ENCODE measurements around the gene ZNF740.

The ZNF740 gene

DNA sequence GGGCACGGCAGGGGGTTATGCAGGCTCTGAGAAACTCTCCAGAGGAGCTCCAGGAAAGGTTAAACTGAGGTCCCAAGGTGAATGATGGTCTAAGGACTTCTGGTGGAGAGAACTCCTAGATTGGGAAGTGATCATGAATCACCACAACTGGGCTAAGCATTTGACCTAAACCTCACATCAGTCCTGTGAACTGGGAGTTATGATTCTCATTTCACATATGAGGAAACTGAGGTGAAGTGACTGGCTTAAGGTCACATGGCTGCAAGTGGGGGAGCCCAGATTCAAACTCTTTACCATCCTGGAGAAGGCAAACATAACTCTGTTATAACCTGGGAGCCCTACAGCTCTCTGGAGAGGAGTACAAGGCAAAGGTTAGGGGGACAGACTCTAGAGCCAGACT, 47.3 kb downstream of the ZNF740 start:
- no peak for DNase-seq

DNA sequence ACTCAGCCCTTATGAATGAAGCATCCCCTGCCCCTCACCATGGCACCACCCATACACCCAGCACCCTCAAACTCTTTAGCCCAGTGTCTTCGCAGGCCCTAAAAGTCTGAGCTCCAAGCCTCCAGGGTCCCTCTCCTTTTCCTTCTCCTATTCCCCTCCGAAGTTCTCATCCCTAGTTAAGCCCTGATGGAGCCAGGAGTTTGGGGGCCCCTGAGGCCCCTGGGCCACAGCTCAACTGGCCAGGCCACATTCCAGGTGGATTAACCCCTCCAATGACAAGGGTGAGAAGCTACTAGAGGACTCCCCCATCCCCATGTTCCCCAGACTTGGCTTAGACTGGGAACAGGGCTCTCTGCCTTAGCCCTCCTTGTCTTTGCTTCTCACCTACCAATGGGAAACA, 48.9 kb downstream of the ZNF740 start:
- DNase-seq = no peak

DNA sequence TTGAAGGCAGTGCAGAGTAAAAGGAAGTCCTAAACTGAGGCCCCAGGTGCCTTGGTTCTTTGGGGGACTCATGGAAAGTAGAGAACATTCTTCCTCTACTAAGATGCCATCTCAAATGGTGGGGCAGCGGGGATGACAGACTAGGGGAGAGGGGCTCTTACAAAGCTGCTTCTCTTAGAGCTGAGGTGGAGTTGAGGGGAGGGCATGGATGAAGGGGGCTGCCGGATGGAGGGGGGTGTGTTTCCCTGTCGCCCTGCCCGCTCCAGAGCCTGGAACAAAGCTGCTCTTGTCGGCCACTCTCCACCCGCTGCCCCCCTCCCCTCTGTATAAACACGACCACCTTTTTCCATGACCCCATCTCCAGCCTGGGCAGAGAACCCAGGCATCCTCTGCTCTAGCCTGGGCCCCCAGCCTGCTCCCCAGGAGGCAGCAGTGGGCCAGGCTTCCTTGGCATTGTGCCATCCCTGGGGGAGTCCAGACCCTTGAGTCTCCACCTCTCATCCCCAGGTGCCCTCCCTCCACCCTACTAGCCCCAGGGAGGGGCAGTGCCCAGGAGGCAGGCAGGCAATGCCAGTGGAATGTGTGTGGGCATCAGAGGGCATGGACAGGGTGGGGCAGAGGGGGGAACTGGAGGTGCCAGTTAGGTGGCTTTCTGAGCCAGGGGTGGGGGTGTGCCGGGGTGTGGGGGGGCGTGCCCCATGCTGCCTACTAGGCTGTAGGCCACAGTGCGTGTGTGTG, 49.8 kb downstream of the ZNF740 start:
- DNase-seq = no peak

DNA sequence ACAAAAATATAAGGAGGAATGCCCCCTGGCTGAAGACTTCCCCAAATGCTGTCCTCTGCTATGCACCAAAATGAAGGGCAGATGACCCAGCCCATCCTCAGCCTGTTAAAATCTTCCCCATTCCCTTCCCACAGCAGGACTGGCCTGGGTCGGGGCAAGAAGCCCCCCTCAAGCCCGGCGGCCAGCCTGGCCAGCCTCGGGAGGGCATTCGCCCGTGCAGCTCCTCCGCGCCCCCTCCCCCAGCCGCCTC, 51.1 kb downstream of the ZNF740 start:
- DNase-seq = no peak

DNA sequence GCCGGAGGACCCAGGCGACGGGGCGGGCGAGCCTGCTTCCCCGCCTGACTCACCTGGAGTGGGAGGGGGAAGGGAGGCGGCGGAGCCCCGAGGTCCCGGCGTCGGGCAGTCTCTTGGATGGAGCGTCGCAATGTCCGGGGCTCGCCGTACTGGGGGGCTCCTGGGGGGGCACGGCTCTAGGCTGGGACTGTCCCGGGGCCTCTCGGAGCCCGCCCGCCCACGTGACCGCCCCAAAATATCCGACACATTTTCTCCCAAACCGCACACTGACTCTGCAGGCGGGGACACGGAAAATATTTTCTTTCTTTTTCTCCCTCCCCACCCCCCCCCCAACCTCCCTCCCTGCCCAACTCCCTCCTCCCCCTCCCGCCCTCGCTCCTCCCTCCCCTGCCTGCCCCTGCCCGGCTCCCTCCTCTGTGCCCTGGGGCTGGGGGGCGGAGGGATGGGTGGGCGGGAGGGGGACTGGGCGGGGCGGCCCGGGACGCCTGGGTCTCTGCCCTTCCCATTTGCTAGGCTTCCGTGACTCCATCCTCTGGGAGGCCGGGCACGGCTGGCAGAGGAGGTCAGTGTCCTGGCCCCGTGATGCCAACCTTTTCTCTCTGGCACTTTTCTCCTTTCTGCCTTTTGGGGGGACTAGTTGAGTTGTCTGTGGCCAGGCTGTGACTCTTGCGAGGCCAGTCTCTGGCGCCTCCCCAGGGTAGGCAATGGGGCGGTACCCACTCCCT, 51.6 kb downstream of the ZNF740 start, which contains the start of gene RARG:
Gene RARG (minus strand): TSS at position 289 of the 725 bp plus-strand sequence. CDS start 4,664 bp downstream, outside the sequence.
- DNase-seq = peak in 1 of 2 experiments; percentile 44

DNA sequence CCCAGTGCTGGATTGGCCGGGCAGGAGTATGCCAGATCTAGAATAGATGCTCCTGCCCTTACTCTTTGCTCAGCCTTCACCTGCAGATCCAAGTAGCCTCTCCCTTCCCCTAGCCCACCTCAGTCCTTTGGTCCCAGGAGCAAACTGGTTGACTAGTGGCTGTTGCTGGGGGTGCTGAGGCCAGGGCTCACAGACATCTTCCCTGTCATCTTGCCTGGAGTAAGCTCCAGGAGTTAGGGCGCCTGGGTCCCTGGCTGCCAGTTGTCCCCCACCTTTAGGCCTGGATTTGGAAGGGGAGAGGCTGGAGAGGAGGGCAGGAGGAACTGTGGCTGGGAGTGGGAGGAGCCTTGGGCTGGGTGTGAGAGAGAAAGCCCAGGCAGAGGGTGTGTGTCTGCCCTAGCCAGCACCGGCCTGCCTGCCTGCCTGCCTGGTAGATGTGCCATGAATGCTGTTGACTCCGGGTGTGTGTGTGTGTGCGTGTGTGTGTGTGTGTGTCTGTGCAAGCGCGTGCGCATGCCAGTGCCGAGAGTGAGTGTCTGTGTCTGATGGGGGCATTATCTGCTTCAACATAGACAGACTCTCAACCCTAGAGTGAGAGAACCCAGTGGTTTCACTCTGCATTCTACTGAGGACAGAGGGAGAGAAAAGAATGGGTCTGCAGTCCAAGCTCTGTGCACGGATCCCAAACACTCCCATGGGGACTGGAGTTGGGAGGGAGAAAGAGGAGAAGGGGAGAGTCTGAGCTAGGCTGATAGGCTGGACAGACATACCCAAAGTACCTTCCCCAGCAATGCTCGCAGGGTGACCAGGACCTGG, 52.3 kb downstream of the ZNF740 start:
- peak in 1 of 2 experiments; percentile 7 for DNase-seq

DNA sequence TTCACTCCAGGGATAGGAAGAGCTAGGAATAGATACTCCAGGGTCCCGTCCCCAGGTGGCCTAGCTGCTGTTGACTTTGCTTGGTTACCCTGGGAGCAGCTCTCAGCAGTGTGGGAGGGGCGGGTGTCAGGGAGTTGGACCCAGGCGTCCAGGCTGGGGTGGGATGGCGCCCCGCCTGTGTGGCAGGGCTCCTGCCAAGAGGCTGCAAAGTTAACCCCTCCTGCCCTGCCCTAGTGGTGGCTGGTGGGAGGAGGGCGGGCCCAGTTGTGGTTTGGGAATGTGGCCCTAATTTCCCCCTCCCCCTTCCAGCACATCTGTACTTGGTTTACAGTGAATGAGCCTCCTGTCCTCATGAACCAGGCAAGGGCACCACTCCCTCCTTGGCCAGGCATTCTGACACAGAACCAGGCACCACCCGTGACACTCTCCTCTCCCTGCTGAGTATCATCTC, 53.2 kb downstream of the ZNF740 start:
- no peak for DNase-seq

DNA sequence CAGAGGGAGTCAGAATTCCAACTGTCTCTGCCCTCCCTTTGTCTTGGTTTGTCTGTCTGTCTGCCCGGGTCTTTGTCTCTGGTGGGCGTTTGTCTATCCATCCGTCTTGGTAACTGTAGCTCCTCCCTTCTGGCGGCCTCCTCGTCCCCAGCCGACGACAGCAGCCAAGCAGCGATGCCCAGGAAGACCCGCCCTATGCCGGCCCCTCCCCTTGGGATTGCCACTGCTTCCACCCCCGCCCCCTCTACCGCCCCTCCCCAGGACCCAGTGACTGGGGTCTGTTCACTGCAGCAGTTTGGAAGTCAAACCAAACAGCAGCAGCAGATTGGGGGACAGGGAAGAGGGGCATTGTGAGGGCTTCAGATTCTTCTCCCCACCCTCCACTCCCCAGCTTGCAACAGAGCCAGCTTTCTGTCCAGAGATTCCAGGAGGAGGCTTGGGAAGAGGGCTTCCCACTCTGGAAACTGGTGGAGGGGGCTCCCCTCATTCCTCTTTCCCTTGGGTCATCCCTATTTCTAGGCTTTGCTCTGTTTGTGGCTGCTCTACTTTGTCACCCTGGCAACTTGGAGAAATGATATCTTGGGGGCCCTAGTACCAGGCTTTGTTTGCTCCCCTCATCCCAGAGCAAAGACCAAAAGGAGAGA, 53.9 kb downstream of the ZNF740 start:
- DNase-seq = peak in 1 of 2 experiments; percentile 30

DNA sequence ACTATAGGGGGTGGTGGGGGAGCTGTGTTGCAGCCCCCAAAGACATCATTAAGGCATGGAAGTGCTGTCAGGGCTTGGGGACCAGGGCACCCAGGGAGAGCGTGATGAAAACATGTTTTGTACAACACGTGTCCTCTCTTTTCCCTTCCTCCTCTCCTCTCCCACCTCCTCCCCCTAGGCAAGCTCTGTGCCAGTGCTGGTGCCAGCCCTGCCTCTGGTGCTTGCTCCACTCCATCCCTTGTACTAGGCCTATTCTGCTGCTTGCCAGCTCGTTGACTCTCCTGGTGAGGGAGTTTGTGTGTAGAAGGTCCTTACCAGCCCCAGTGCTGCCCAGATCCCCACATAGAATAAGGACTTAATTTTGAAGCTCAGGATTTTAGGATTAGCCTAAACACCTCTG, 54.6 kb downstream of the ZNF740 start:
- DNase-seq = no peak

DNA sequence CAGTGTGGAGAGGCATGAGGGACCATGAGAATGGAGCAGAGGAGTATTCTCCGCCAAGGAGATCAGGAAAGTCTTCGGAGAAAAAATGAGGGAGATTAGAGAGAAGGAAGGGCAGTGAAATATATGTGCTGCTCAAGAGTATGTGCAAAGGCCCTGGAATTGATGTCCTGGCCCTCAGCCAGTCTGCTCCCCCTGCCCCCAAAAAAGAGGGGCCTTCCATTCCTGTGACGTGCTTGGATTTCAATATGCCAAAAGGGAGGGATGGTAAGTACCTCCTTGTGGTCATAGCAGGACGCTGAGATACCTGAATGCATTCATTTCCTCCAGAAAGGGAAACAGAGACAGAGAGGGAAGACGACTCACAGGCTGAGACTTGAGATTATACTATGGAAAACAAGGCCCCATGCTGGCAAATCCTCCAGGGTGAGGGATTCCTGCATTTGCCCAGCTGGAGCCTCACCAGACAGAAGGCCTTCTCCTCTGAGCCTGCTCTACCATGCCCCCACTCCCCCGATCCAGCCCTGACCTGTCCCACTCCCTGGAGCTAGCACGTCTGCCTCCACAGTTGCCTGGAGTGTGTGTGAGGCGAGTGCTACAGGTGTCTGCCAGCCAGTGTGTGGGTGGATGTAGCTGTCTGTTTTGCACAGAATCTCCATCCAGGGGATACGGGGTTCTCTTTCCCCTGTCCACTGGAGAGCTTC, 55.4 kb downstream of the ZNF740 start:
- no peak for DNase-seq

DNA sequence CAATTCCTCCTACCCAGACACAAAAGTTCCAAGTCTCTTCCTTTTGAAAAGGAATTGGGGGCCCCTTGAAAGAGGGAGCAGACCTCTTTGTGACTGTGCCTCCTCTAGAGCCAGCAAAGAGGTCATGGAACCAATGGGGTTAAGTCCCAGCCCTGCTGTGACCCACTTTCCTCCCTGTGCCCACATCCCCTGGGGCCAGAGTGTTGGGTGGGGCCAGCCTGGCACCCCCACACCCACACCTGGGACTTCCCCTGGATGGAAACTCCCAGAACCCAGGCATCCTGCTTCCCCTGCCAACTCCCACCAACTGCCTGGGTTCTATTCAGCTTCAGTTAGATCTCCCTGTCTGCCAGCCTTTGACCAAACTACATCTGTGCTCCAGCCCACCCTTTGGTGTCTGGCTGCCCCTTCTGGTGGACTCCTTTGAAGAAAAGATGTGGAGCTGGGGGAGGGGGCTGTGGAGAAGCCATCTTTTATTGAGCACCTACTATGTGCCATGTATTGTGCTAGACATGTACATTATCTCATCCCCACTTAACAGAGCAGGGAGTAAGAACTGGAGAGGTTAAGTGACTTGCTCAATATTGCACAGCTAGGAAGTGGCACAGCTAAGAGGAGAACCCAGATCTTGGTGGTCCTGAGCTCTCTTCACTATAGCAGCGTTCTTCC, 56.1 kb downstream of the ZNF740 start:
- DNase-seq = no peak

DNA sequence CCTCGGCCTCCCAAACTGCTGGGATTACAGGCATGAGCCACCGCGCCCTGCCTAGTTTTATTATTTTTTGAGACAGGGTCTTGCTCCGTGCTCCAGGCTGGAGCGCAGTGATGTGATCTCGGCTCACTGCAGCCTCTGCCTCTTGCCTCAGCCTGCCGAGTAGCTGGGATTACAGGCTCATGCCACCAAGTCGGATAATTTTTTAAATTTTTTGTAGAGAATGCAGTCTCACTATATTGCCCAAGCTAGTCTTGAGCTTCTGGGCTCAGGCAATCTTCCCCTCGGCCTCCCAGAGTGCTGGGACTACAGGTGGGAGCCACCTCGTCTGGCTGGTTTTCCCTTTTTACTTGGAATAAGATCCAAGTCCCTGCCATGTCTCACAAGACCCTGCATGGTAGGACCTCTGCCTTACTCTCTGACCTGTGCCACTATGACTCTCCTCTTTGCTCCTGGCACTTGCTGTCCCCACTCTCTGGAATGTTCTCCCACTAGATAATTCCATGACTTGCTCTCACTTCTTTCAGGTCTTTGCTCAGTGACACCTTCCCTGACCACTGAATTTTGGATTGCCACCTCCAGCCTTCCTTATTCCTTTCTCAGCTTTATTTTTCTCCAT, 59.2 kb downstream of the ZNF740 start:
- DNase-seq = no peak

DNA sequence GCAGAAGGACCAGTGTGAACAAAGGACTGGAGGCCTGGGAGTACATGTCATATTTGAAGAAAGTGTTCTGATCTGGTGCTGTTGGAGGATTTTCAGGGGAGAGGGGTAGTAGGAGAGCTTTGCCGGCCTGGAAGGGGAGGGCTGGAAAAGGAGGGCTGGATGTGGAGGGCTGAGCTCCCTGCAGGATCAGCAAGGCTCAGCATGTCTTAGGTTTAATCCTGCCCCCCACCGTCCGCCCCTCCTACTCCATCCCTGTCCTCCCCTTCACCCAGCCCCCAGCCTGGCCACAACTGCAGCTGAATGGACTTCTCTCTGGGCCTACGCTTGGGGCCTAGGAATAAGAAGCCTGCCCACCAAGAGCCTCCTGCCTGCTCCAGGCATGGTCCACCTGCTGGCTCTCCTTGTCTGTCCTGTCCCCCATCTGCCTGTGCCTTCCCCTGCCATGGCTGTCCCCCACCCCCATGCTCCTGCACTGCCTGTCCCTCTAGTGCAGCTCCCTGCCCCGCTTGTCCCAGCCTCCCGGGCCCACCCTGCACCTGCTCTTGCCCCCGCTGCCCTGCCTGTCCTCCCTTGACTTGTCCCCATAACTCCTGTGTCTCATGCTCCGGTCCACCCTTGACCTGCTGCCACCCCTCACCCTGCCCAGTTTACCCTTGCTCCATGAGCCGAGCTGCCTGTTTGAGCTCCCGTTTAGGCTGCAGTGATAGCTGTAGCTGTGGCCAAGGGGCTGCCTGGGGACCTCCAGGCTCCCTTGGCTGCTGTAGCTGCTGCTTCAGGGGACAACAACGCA, 61.3 kb downstream of the ZNF740 start:
- DNase-seq = no peak

DNA sequence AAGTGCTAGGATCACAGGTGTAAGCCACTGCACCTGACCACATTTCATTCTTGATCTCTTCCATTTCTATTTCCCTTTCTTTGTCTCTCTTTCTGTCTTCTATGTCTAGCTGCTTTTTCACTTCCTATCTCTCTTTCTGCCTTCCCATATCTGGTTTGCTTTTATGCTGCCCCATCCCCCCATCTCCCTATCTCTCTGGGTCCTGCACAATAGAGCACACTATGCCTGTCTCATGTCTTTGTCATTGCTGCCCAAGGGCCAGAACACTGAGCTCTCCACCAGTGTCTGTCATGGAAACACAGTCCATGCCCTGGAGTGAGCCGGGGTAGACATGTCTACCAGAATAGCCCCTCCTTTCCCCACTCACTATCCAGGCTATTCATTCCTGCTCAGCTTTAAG, 63.8 kb downstream of the ZNF740 start:
- no peak for DNase-seq

Measured in NCI-H446 (cell line).